Naive thymus-derived CD8-positive, alpha-beta T cell (primary cell): Measurements from ENCODE around the gene TSHR. TPM values are rescaled to one million over a fixed set of nuclear protein-coding genes. Genes with fewer than 3 reads are reported as not detected.

Source experiments
- ATAC-seq, 2 donors: fragments of 150-1000 bp; cut with Tn5 transposase in 1 of 2; sonication (Bioruptor Pico), chemical (Tn5 transposase) in 1 of 2; 1 replicate in 1 of 2; 2 replicates in 1 of 2; pipeline ENCODE4 v1.10.0; 2021; ENCODE audit warnings: mild to moderate bottlenecking in 2 of 2, moderate library complexity in 2 of 2
- POLR2A ChIA-PET: fragments of 350-600 bp; sonication (Branson Sonifier 250); formaldehyde crosslinking; loops from one replicate; lab custom pipeline; 2021; ENCODE audit warnings: antibody characterized with exemption; lab: Charles Lee
- DNase-seq, 10 donors: peaks; one replicate each; pipeline versions ENCODE4 v3.0.0 to v3.0.0-alpha.2; 2020 to 2022
- H3K27ac Mint-ChIP-seq, 10 donors: one replicate each; pipeline ENCODE4 v1.8.0; 2020 to 2022; ENCODE audit warnings: mild to moderate bottlenecking in 10 of 10, mixed read lengths in 10 of 10, moderate library complexity in 4 of 10, inconsistent platforms in 1 of 10
- H3K27me3 Mint-ChIP-seq, 5 donors: one replicate each; pipeline ENCODE4 v1.8.0; 2021 to 2022; ENCODE audit warnings: mixed read lengths in 5 of 5
- H3K36me3 Mint-ChIP-seq, 3 donors: one replicate each; pipeline ENCODE4 v1.8.0; 2020 to 2022; ENCODE audit warnings: mixed read lengths in 3 of 3, mild to moderate bottlenecking in 2 of 3, inconsistent platforms in 1 of 3
- H3K4me1 Mint-ChIP-seq, 4 donors: one replicate each; pipeline ENCODE4 v1.8.0; 2021 to 2022; ENCODE audit warnings: mixed read lengths in 4 of 4
- H3K4me3 Mint-ChIP-seq, 10 donors: one replicate each; pipeline ENCODE4 v1.8.0; 2020 to 2022; ENCODE audit warnings: mild to moderate bottlenecking in 10 of 10, mixed read lengths in 10 of 10, moderate library complexity in 6 of 10, inconsistent platforms in 1 of 10
- H3K9me3 Mint-ChIP-seq, 9 donors: one replicate each; pipeline ENCODE4 v1.8.0; 2020 to 2022; ENCODE audit warnings: mixed read lengths in 9 of 9, mild to moderate bottlenecking in 3 of 9, inconsistent platforms in 1 of 9, moderate library complexity in 1 of 9
- polyA plus RNA-seq, 3 donors: library from polyadenylated mRNA; unstranded; fragments of 300-500 nt; fragmentation: Illumina TruSeq; gene quantifications; one replicate each; pipeline ENCODE4 v1.2.3, GENCODE V29; 2021
- total RNA-seq, 8 experiments: library from RNA in 2 of 8; stranded (reverse) in 2 of 8; gene quantifications; one replicate each; pipeline ENCODE4 v1.2.3 and lab custom pipeline; 2021 to 2026

The TSHR gene
- total and polyA plus RNA-seq, 5 experiments from 2014 or later, result 0.40 TPM; not detected in 4

- POLR2A ChIA-PET, result no interaction called here
- peaks cover 0 to 5% (median 2%) of the 10 kb centered on the region in 5 donors for H3K27me3 Mint-ChIP-seq
- ATAC-seq (no peak), DNase-seq (no peak)
- H3K9me3 Mint-ChIP-seq, result peaks cover 0 to 37% (median 20%) of the 10 kb centered on the region in 9 donors
- no peak overlapping the region for H3K4me3 Mint-ChIP-seq
- H3K4me1 Mint-ChIP-seq, result no peaks in the 10 kb centered on the region
- H3K27ac Mint-ChIP-seq, result no peak overlapping the region
- H3K36me3 Mint-ChIP-seq, result peaks cover 0 to 25% (median 3%) of the 10 kb centered on the region in 3 donors
Observed at GRCh38 chr14:81055971-81056370, 100.5 kb downstream of the TSHR start.

DNA sequence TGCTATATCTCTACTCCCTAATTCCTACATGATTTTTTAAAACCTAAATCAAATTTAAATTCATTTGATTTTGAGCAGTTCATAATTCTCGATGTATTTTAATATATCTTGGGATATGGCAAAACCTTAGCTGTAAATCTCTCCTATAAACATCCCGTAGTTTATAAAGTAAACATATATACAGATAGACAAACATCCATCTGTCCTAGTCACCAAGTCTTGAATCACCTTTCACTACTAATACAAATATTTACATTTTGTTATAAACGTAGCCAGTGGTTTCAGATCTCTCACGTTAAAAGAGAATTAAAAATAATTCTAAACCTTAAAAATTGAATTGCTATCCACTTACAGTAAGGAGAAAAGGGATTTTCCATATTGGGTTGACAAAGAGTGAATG is 107.0 kb downstream of the TSHR start:
- Mint-ChIP-seq H3K27me3 (peaks cover 0 to 5% (median 3%) of the 10 kb centered on the region in 5 donors), H3K4me3 (no peak overlapping the region), H3K9me3 (no peaks in the 10 kb centered on the region), H3K27ac (no peak overlapping the region), H3K4me1 (no peaks in the 10 kb centered on the region), H3K36me3 (no peaks in the 10 kb centered on the region)
- no peak for DNase-seq
- POLR2A ChIA-PET, result no interaction called here
- no peak for ATAC-seq

GRCh38 chr14:81062816-81063215 is 107.4 kb downstream of the TSHR start:
- Mint-ChIP-seq H3K36me3 (no peaks in the 10 kb centered on the region), H3K4me3 (no peak overlapping the region), H3K27ac (no peak overlapping the region), H3K4me1 (no peaks in the 10 kb centered on the region), H3K27me3 (peaks cover 0 to 5% (median 3%) of the 10 kb centered on the region in 5 donors), H3K9me3 (no peaks in the 10 kb centered on the region)
- peak in 3 of 10 donors; percentile 1 to 3 (median 2) for DNase-seq
- ATAC-seq, result peak in 1 of 2 donors; percentile 39
- POLR2A ChIA-PET, result no interaction called here

DNA sequence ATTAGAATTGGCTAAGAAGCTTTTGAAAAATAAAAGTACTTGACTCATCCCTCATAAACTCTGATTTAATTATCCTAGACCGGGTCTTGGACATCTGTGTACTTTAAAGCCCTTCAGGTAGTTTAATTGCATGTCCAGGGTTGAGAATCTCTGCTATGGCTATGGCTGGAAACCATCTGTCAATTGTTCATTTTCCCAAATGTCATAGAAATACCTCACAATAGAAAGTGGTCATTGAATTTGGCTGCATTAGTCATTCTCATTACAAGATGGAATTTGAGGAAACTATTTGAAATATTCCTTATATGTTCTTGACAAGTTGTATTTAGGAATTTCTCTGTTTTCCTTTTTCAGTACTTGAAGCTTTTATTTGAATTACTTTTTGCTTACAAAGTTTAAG is 111.3 kb downstream of the TSHR start:
- no peak overlapping the region for H3K27ac Mint-ChIP-seq
- DNase-seq, result no peak
- peaks cover 0 to 7% (median 2%) of the 10 kb centered on the region in 5 donors for H3K27me3 Mint-ChIP-seq
- peaks cover 0 to 15% (median 6%) of the 10 kb centered on the region in 3 donors for H3K36me3 Mint-ChIP-seq
- no peaks in the 10 kb centered on the region for H3K4me1 Mint-ChIP-seq
- peaks cover 6 to 17% (median 12%) of the 10 kb centered on the region in 9 donors for H3K9me3 Mint-ChIP-seq
- ATAC-seq, result no peak
- no peak overlapping the region for H3K4me3 Mint-ChIP-seq
- POLR2A ChIA-PET, result no interaction called here

- ATAC-seq (no peak), DNase-seq (no peak)
- no peak overlapping the region for H3K27ac Mint-ChIP-seq
- no peaks in the 10 kb centered on the region for H3K4me1 Mint-ChIP-seq
- H3K4me3 Mint-ChIP-seq, result no peak overlapping the region
- peaks cover 0 to 15% (median 6%) of the 10 kb centered on the region in 3 donors for H3K36me3 Mint-ChIP-seq
- POLR2A ChIA-PET, result no interaction called here
- H3K9me3 Mint-ChIP-seq, result peaks cover 6 to 19% (median 12%) of the 10 kb centered on the region in 9 donors
- peaks cover 0 to 7% (median 2%) of the 10 kb centered on the region in 5 donors for H3K27me3 Mint-ChIP-seq
Observed at GRCh38 chr14:81067156-81067555, 111.7 kb downstream of the TSHR start.

DNA sequence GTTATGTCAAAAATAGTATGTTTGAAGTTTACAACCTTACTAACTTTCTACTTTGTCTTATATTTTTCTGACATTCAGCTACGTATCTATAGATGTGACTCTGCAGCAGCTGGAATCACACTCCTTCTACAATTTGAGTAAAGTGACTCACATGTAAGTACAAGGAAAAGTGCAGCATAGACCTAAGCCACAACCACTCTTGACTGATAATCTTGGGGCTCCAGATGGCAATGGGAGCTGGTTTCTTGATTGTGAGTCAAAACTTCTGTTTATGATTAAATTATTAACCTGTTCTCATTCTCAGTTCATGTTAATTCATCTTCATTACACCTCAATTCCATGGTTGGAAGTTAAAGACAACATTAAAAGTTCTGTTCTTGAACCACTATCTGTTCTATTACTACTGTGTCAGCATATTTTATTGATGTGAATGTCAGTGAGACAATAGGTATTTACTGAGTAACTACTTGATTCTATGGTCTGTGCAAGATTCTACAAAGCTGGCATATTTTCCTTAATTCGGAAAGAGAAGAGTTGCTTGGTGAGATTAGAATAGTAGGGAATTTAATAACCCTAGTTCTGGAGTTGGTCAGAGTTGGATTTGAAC is 112.9 kb downstream of the TSHR start:
- Mint-ChIP-seq H3K9me3 (peaks cover 6 to 22% (median 12%) of the 10 kb centered on the region in 9 donors), H3K4me1 (no peaks in the 10 kb centered on the region), H3K36me3 (peaks cover 0 to 15% (median 6%) of the 10 kb centered on the region in 3 donors), H3K4me3 (no peak overlapping the region), H3K27ac (no peak overlapping the region), H3K27me3 (peaks cover 0 to 7% (median 2%) of the 10 kb centered on the region in 5 donors)
- DNase-seq (no peak), ATAC-seq (no peak)
- POLR2A ChIA-PET, result no interaction called here

- Mint-ChIP-seq H3K27ac (no peak overlapping the region), H3K36me3 (peaks cover 0 to 15% (median 6%) of the 10 kb centered on the region in 3 donors), H3K4me1 (no peaks in the 10 kb centered on the region), H3K9me3 (peaks cover 6 to 22% (median 12%) of the 10 kb centered on the region in 9 donors), H3K4me3 (no peak overlapping the region), H3K27me3 (peaks cover 0 to 7% (median 2%) of the 10 kb centered on the region in 5 donors)
- no peak for DNase-seq
- POLR2A ChIA-PET, result no interaction called here
- no peak for ATAC-seq
Observed at GRCh38 chr14:81070511-81070910, 115.1 kb downstream of the TSHR start.

- H3K36me3 Mint-ChIP-seq, result no peaks in the 10 kb centered on the region
- POLR2A ChIA-PET, result no interaction called here
- no peak for DNase-seq
- no peak overlapping the region for H3K4me3 Mint-ChIP-seq
- H3K4me1 Mint-ChIP-seq, result peaks cover 0 to 2% (median 0%) of the 10 kb centered on the region in 4 donors
- peak overlapping the region in 1 of 10 donors; percentile 8 for H3K27ac Mint-ChIP-seq
- no peak for ATAC-seq
- peaks cover 0 to 2% (median 0%) of the 10 kb centered on the region in 9 donors for H3K9me3 Mint-ChIP-seq
- H3K27me3 Mint-ChIP-seq, result peaks cover 0 to 4% (median 0%) of the 10 kb centered on the region in 5 donors
Observed at GRCh38 chr14:81085596-81085995, 130.2 kb downstream of the TSHR start.

GRCh38 chr14:81087230-81087629 is 131.8 kb downstream of the TSHR start:
- DNase-seq, result no peak
- no peaks in the 10 kb centered on the region for H3K36me3 Mint-ChIP-seq
- H3K27ac Mint-ChIP-seq, result no peak overlapping the region
- POLR2A ChIA-PET, result no interaction called here
- H3K4me3 Mint-ChIP-seq, result no peak overlapping the region
- ATAC-seq, result no peak
- peaks cover 0 to 2% (median 0%) of the 10 kb centered on the region in 9 donors for H3K9me3 Mint-ChIP-seq
- H3K4me1 Mint-ChIP-seq, result peaks cover 0 to 2% (median 0%) of the 10 kb centered on the region in 4 donors
- peaks cover 0 to 4% (median 0%) of the 10 kb centered on the region in 5 donors for H3K27me3 Mint-ChIP-seq

DNA sequence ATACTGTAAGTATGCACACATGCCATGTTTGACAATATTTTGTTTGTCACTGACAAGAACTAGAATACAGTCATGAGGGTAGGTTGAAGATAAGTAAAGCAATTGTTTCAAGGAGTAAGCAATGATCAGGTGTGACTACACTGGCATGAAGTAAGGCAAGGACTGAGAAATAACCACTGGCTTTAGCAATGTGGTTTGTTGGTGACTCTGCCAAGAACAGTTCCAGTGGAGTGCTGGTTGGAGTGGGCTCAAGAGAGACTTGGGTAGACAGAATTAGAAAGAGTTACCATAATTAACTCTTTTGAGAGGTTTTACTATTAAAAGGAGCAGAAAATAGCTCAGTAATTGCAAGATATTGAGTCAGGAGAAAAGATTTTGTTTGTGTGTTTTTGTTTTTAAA is 135.7 kb downstream of the TSHR start:
- peak overlapping the region in 1 of 10 donors; percentile 10 for H3K27ac Mint-ChIP-seq
- no peak overlapping the region for H3K4me3 Mint-ChIP-seq
- POLR2A ChIA-PET, result no interaction called here
- no peak for DNase-seq
- peaks cover 0 to 2% (median 0%) of the 10 kb centered on the region in 9 donors for H3K9me3 Mint-ChIP-seq
- no peaks in the 10 kb centered on the region for H3K4me1 Mint-ChIP-seq
- no peaks in the 10 kb centered on the region for H3K27me3 Mint-ChIP-seq
- ATAC-seq, result no peak
- H3K36me3 Mint-ChIP-seq, result no peaks in the 10 kb centered on the region

DNA sequence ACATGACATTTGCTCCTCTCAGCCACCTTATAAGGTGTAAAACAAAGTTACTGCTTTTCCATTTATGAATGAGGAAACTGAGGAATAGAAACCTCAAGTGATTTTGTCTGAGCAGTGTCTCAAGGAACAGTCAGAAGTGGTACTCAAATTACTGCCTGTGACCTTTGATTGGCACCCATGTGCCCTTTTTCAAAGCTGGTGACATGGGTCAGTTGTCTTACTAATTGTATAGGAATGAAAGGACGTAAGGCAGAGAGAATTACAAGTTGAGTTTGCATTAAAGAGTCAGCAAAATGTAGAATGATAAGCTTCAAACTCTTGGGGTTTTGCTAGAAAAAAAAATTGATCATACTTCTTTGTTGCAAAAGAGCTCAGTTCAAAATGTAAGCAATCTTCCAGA is 136.2 kb downstream of the TSHR start:
- no peaks in the 10 kb centered on the region for H3K36me3 Mint-ChIP-seq
- no peaks in the 10 kb centered on the region for H3K27me3 Mint-ChIP-seq
- ATAC-seq (no peak), DNase-seq (no peak)
- POLR2A ChIA-PET, result no interaction called here
- H3K9me3 Mint-ChIP-seq, result peaks cover 0 to 2% (median 0%) of the 10 kb centered on the region in 9 donors
- H3K27ac Mint-ChIP-seq, result no peak overlapping the region
- no peak overlapping the region for H3K4me3 Mint-ChIP-seq
- no peaks in the 10 kb centered on the region for H3K4me1 Mint-ChIP-seq

GRCh38 chr14:81093651-81094050 is 138.2 kb downstream of the TSHR start:
- Mint-ChIP-seq H3K36me3 (no peaks in the 10 kb centered on the region), H3K4me3 (no peak overlapping the region), H3K27me3 (no peaks in the 10 kb centered on the region), H3K4me1 (no peaks in the 10 kb centered on the region), H3K27ac (no peak overlapping the region), H3K9me3 (peaks cover 0 to 1% (median 0%) of the 10 kb centered on the region in 9 donors)
- POLR2A ChIA-PET, result no interaction called here
- ATAC-seq (no peak), DNase-seq (no peak)

DNA sequence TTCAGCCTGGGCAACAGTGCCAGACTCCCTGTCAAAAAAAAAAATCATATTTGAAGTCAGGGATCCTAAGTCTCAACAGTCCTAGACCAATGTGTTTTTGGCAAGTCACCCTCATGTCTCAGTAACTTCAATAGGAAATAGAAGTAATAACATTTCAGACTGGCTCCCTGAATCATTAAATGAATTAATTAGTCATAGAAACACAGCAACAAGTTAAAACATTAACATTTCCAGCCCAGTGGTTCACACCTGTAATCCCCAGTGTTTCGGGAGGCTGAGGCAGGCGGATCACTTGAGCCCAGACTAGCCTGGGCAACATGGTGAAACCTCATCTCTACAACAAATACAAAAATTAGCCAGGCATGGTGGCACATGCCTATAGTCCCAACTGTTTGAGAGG is 140.1 kb downstream of the TSHR start:
- Mint-ChIP-seq H3K9me3 (no peaks in the 10 kb centered on the region), H3K27me3 (no peaks in the 10 kb centered on the region), H3K36me3 (no peaks in the 10 kb centered on the region), H3K4me3 (no peak overlapping the region), H3K4me1 (no peaks in the 10 kb centered on the region), H3K27ac (no peak overlapping the region)
- DNase-seq (no peak), ATAC-seq (no peak)
- POLR2A ChIA-PET, result no interaction called here

DNA sequence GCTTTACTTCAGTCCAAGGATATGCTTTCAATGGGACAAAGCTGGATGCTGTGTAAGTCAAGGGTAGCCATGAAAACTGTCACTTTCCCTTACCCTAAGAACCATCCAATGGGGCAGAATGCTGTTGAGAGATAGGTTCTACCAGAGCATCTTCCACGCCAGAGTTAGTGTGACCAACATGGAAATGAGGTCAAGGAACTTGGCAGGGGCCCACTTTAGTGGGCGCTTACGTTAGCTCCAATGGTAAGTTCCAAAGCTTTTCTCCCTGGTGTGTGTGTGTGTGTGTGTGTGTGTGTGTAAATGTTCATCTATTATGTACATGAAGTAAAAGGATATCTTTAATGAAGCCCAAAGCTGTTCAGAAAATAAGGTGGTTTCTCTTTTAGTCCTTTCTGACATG is 141.2 kb downstream of the TSHR start:
- no peak for ATAC-seq

More for the DNA sequence above, 141.2 kb downstream of the TSHR start:
- no peaks in the 10 kb centered on the region for H3K9me3 Mint-ChIP-seq
- no peaks in the 10 kb centered on the region for H3K27me3 Mint-ChIP-seq
- POLR2A ChIA-PET, result no interaction called here
- H3K4me3 Mint-ChIP-seq, result no peak overlapping the region
- H3K27ac Mint-ChIP-seq, result no peak overlapping the region
- H3K36me3 Mint-ChIP-seq, result no peaks in the 10 kb centered on the region
- no peaks in the 10 kb centered on the region for H3K4me1 Mint-ChIP-seq
- DNase-seq, result no peak
